T follicular helper cell (primary cell): ENCODE data around the gene PRKCG.
A peak's percentile ranks its signal among the peaks of the same experiment; 100 is the strongest.
"Not testable (repeated sequence)": the region's sequence is repeated elsewhere in the genome, so short reads cannot be mapped to it uniquely, and the experiment has no call there.

Experiments
- DNase-seq: peaks from one replicate; pipeline ENCODE4 v3.0.0-alpha.2; 2020; ENCODE audit warnings: low read depth
- total RNA-seq, 2 experiments: gene quantifications; one replicate each; lab custom pipeline; 2026; lab: John Stamatoyannopoulos, UW

Gene PRKCG
- total RNA-seq = 0.09 to 0.12 reads per million in 2 experiments

- DNase-seq = peak; percentile 55
These were observed at the start of gene PRKCG for GRCh38 chr19:53881482-53882390. TSS of gene PRKCG (plus strand) at chr19:53882197. CDS start at chr19:53882495, 298 bp downstream.

- not testable (repeated sequence) for DNase-seq
These were observed 49.1 kb upstream of the PRKCG start for GRCh38 chr19:53832861-53833260.

GRCh38 chr19:53838446-53838845 is 43.6 kb upstream of the PRKCG start:
- not testable (repeated sequence) for DNase-seq

GRCh38 chr19:53840241-53840640 is 41.8 kb upstream of the PRKCG start:
- DNase-seq = not testable (repeated sequence)

- DNase-seq = not testable (repeated sequence)
These were observed 41.1 kb upstream of the PRKCG start for GRCh38 chr19:53840914-53841313.

GRCh38 chr19:53844849-53845246 is 37.1 kb upstream of the PRKCG start:
- DNase-seq = no peak

- no peak for DNase-seq
These were observed 34.4 kb upstream of the PRKCG start for GRCh38 chr19:53847555-53847954.

- DNase-seq = no peak
These were observed 32.7 kb upstream of the PRKCG start for GRCh38 chr19:53849237-53849676.

- DNase-seq = no peak
These were observed 28.3 kb upstream of the PRKCG start for GRCh38 chr19:53853707-53854106.

GRCh38 chr19:53864308-53864836 is 17.6 kb upstream of the PRKCG start:
- no peak for DNase-seq

GRCh38 chr19:53865523-53865917 is 16.5 kb upstream of the PRKCG start:
- DNase-seq = no peak

GRCh38 chr19:53865918-53866864 is 15.8 kb upstream of the PRKCG start:
- peak; percentile 63 for DNase-seq

GRCh38 chr19:53866865-53867224 is 15.2 kb upstream of the PRKCG start:
- DNase-seq = no peak

- peak; percentile 100 for DNase-seq
These were observed 14.5 kb upstream of the PRKCG start, which contains the start of gene MYADM for GRCh38 chr19:53867225-53868090. TSS of gene MYADM (plus strand) at chr19:53867883. CDS start at chr19:53873530, 5,647 bp downstream.

- DNase-seq = no peak
These were observed 13.7 kb upstream of the PRKCG start for GRCh38 chr19:53868091-53868891.

- peak; percentile 82 for DNase-seq
These were observed 12.8 kb upstream of the PRKCG start for GRCh38 chr19:53868892-53869804.

GRCh38 chr19:53869805-53870484 is 12.1 kb upstream of the PRKCG start:
- not testable (repeated sequence) for DNase-seq

- no peak for DNase-seq
These were observed 11.5 kb upstream of the PRKCG start for GRCh38 chr19:53870485-53870844.

GRCh38 chr19:53871454-53871853 is 10.5 kb upstream of the PRKCG start:
- no peak for DNase-seq
